Measurements from ENCODE around the gene RNF180.
A peak's percentile ranks its signal among the peaks of the same experiment; 100 is the strongest.

RNF180 gene, protein sequence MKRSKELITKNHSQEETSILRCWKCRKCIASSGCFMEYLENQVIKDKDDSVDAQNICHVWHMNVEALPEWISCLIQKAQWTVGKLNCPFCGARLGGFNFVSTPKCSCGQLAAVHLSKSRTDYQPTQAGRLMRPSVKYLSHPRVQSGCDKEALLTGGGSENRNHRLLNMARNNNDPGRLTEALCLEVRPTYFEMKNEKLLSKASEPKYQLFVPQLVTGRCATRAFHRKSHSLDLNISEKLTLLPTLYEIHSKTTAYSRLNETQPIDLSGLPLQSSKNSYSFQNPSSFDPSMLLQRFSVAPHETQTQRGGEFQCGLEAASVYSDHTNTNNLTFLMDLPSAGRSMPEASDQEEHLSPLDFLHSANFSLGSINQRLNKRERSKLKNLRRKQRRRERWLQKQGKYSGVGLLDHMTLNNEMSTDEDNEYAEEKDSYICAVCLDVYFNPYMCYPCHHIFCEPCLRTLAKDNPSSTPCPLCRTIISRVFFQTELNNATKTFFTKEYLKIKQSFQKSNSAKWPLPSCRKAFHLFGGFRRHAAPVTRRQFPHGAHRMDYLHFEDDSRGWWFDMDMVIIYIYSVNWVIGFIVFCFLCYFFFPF

DNA sequence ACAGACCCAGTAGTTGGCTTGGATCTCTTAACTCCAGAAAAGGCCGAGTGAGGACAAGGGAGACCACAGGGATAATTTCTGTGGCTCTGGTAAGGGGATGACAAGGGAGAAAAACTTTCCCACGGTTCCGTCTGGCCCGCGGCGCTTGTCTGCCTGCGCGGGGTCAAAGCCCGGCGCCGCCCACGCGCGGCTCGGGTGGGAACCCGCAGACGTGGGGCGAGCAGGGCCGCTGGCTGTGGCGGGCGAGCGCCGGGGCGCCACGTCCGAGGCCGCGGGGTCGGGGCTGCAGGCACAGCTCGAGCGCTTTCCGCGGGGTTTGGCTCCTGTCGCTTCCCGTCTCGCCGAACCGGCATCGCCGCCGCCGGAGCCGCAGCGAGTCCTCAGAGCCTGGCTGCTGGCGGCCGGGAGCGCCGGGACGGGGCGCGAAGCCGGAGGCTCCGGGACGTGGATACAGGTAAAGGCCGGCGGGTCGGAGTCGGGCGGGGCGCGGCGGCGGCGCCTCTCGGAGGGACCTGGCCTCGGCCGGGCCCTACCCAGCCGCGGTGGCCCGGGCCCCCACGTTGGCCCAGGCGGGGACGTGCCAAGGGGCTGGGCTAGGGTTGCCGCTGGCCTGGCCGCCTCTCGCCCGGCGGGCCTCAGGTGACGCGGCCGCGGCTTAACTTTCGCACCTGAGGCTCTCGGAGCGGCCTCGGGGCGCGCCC is at the start of gene RNF180:
RNF180 (plus strand) TSS at position 344 of the 701 bp plus-strand sequence. CDS start 34,965 bp downstream, outside the sequence.
- peak in 1 of 2 donors; percentile 29 for DNase-seq

DNA sequence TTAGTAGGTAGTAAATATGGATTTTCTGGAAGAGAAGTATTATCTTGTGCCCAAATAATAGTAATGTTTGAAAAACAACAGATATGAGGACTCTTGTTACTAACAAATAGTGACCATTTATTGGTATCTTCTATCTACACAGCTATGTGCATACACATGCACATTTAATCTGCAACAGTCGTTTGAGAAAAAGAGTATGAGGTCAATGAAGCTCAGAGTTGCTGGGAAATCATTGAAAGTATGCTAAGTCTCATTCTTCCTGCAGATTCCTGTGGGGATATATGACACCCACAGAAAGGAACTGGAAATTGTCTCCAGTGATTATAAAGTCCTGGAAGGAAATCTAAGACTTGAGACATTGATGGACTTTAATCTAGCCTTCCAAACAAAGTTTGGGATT is 40.1 kb upstream of the RNF180 start:
- no peak for DNase-seq

DNA sequence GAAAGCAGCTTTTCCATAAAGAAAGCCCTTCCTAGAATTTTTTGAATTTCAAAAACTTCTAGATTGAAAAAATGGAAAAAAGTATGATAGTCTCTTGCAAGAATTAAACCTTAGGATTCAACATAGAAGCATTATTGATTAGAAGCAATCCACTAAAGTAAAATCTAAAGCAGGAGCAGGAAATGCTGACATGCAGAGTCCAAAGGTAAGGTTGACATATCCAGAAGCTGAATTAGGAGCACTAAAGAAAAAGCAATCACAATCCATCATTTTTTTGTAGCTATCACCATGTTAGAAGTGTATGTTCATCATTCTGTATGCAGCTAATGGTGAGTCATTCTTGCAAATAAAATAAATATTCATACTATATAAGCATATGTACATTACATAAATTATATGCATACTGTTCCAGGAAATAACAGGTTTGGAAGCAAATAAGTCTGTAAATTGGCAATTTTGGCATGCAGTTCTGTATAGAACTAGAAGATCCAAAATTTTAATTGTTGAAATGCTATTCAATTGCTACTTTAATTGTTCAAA is 39.4 kb upstream of the RNF180 start:
- no peak for DNase-seq

DNA sequence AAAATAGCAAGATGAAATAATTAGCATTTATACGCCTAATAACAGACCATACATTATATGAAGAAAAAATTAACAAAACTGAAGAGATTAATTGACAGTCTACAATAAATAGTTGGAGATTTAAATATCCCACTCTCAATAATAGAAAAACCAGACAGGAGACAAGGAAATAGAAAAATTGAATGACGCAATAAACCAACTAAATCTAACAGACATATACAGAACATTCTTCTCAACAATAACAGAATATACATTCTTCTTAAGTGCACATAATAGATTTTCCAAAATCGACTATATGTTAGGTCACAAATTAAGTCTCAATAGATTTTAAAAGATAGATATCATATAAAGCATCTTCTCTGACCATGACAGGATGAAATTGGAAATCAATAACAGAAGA is 25.6 kb upstream of the RNF180 start:
- DNase-seq: no peak

DNA sequence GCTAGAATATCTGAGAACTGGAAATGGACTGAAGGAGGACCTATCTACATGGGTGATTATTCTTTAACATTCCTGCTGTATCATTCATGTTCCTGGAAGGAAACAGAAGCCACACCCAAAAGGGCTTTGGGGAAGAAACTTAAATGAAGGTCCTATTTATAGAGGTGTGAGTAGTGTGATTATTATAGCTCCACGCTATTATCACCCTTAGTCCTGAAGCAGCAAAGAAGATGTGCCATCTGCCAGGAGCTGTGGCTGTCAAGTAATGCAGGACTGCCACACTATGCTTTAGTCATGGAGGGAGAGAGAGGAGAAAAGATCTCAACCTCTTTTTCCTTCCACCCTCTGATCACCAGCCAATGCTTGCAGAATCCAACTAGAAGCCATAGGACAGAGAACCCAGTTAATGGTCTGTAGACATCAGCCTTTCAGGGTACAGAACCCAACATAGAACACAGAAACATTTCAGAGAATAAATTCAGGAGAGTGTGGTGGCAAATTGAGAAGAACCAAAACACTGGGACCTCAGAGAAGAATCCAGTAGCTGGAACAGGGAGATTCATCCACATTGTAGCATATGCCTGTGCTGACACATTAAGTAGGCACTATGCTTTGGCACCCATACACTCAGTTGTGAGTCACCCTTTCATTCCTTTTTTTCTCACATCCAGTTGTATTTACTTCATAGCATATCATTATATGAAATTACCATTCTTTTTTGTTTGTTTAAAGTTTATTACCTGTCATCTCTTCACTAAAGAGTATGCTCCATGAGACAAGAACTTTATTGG is 21.0 kb upstream of the RNF180 start:
- DNase-seq: no peak

DNA sequence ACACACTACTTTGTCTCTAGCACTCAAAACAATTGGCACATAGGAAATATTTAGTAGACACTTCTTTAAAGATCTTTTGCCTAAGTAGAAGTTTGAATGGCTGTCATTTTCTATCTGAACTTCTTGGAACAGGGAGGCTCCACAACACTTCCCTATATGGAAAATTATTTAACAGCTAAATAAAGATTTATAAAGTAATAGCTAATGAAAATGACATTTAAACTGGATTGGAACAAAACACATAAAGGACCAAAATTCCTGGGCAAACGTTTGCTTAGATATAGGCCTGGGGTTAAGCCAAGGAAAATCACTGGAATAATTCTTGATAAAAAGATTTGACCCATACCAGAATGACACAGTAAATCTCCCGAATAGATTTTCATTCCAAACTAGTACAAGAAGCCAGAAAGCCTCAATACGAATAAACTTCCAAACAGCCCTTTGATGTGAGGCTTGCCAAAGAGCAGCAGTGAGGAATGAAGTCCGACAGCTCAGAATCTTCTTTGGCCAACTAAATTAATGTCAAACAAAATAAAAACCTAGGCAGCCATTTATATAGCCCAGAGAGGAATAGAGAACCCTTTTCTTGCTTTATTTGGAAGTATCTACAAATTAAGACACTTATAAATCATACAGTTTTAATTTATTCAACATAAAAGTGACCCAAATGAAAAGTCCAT is 20.3 kb upstream of the RNF180 start:
- no peak for DNase-seq

DNA sequence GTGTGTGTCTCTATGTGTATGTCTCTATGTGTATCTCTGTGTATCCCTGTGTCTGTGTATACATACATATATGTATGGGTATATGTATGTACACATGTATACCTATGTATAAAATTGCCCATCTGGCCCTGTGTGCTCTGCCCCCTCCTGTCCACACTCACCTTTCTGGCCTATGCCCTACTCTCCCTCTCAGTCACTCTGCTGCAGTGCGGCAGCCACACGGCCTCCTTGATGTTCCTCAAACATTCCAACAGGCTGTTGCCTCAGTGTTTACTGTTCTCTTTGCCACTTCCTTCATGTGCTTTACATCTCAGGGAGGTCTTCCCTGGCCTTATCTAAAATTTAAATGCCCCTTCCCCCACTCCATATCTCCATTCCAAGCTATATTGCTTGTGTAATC is 18.3 kb upstream of the RNF180 start:
- DNase-seq: no peak

DNA sequence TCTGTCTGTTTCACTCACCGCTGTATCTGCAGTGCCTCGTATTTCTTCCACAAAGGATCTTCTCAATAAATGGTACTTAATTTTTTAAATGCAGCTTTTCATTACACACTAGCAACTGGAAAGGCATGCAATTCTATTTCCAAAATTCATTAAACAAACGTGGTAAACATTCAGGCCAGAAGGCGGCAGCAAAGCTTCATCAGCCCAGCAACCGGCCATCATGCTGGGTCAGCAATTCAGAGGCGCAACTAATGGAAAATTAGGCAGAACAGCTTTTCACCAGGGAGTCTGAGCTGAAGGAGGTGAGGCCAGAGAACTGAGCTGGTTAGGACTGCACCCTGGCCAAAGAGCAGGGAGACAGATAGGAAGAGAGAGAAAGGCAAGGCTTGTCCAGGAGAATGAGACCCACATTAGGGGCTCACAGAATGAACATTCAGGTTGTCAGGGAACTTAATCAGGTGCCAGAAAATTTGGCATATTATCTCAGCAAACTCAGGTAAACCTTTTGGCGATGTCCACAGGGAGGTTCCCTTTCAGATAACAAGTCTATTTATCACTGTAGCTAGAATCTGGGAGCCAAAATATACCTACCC is 17.7 kb upstream of the RNF180 start:
- peak; percentile 39 to 46 for DNase-seq

DNA sequence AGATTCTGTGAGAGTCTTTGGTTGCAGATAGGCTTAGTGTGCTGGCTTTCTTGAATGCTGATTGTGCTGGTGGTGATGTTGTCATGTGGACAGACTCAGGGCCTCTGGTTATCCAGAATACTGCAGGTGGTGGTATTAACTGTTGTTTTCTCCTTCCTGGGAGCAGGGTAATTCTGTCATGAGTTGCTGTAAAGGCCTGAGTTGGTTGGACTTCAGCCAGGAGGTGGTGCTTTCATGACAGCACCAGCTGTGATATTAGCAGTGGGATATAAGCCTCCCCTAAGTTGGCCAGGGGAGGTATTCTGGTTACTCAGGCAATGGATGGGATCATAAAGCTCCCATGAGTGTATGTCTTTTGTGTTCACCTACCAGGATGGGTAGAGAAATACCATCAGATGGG is 16.4 kb upstream of the RNF180 start:
- no peak for DNase-seq

DNA sequence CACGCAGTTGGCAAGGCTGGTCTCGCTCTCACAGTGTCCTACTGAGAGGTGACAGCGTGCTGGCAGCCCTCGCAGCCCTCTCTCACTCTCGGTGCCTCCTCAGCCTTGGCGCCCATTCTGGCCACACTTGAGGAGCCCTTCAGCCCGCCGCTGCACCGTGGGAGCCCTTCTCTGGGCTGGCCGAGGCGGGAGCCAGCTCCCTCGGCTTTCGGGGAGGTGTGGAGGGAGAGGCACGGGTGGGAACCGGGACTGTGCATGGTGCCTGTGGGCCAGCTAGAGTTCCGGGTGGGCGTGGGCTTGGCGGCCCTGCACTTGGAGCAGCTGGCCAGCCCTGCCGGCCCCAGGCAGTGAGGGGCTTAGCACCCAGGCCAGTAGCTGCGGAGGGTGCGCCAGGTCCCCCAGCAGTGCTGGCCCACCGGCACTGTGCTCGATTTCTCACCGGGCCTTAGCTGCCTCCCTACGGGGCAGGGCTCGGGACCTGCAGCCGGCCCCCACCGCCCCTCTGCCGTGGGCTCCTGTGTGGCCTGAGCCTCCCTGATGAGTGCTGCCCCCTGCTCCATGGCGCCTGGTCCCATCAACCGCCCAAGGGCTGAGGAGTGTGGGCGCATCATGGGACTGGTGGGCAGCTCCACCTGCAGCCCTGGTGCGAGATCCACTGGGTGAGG is 15.7 kb upstream of the RNF180 start:
- DNase-seq: no peak

DNA sequence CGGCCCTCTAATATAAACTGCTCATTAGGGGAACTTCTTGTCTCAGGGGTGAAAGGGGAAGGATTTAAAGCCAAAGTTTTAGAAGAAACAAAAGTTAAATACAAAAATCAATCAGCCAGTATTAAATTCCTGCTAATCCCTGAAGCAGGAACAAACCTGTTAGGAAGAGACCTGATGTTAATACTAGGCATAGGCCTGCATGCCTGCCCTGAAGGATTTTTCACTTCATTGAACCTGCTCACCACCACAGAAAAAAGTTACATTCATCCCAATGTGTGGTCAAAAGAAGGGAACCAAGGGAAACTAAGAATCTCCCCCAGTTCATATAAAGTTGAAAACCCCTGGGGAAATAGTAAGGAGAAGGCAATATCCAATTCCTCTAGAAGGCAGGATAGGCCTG is 9.4 kb upstream of the RNF180 start:
- no peak for DNase-seq

DNA sequence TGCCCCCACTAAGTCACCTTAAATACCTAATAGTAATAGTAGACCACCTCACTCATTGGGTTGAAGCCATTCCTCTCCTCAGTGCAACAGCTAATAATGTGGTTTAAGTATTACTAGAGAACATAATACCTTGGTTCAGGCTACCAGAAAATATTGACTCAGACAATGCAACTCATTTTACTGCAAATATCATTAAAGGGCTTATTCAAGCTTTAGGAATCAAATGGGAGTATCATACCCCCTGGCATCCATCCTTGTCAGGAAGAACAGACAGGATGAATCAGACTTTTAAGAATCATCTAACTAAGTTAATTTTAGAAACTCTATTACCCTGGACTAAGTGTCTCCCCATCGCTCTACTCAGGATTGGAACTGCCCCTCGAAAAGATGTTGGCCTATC is 6.8 kb upstream of the RNF180 start:
- no peak for DNase-seq

DNA sequence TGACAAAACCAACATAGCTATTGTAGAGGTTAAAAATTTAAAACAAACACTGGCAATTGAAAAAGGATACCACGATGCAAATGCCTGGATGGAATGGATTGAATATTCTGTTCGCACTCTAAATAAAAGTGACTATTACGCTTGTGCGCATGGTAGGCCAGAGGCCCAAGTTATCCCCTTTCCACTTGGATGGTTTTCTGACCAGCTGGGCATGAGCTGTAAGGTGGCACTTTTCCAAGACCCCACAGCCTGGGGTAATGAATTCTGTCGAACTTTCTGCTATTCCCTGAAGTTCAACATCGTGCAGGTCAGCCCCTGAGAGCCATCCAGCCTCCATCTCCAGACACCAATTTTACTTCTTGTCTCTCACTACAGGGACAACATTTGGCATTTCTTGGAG is 5.4 kb upstream of the RNF180 start:
- DNase-seq: no peak

DNA sequence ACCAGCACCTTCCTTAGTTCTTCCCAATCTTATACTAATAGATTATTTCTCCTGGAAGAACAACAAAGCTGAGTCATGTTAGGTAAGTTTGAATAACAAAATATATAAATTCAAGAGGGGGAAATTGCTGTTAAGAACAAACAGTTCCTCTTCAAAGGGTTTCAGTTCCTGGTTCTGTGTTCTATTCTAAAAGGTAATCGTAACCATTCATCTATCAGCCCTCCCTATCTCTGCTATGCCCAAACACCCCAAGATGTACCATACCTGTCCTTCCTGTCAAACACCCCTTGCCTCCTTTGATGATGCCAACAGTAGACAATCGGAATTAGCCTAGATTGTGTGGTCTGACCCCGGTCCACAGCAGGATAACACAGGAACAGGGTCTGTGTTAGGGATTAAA is 4.2 kb upstream of the RNF180 start:
- DNase-seq: no peak

DNA sequence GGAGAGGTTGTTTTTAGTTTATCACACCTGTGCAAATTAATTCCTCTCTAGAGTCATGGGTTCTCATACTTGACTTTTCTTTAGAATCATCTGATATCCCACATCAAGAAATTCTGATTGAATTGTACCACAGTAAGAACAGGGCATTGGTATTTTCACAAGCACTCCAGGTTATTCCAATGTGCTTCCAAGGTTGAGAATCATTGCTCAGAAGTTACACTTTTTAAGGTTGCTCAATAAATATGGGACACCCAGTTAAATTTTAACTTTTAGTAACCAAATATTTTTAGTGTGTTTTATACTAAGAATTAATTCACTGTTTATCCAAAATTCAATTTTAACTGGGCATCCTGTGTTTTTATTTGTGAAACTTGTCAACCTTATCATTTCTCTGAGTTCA is 2.5 kb upstream of the RNF180 start:
- DNase-seq: no peak

DNA sequence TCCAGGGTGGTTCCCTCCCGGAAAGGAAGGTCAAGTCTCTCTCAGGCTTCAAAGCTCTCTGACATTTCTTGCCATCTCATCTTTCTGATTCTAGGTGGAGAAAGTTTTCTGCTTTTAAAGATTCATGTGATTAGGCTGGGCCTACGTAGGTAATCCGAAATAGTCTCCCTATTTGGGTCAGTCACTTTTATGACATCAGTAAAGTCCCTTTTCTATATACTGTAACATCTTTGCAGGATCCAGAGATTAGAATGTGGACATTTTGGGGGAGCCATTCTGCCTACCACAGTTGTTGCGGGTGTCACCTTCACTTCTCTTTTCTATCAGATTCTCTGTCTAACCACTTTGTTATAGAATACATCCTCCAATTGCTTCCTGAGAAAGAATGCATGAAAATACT is 1.9 kb upstream of the RNF180 start:
- no peak for DNase-seq

DNA sequence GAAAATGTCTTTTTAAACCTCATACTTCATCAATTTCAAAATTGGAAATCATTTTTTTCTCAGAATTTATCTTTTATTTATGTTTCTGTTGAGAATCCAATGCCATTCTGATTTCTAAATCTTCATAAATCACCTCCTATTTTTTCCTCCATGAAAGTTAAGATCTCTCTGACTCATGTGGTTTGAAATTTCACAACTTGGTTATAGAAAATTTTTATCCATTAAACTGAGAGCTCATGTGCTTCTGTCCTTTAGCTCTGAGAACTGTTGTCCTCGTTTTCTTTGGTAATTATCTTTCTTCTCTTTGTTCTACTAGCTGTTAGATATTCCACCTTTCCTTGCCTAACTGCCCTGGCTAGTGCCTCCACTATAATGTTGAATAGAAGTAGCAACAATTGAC is 1.5 kb upstream of the RNF180 start:
- DNase-seq: no peak

DNA sequence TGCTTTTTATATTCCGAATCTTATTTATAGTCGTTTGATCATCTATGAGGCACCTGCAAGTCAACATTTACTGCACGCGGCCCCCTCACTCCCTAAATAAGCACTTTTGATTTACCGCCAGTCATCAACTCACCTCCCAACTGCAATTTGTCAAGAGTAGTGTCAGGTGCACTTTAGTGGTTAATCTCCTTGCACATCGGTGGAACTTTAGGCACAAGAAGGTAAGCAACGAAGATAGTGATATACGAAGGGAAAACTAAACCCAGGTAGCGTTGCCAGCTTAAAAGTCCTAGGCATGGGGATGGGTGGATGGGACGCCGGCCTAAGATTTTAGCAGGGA is 513 bp upstream of the RNF180 start:
- DNase-seq: no peak

DNA sequence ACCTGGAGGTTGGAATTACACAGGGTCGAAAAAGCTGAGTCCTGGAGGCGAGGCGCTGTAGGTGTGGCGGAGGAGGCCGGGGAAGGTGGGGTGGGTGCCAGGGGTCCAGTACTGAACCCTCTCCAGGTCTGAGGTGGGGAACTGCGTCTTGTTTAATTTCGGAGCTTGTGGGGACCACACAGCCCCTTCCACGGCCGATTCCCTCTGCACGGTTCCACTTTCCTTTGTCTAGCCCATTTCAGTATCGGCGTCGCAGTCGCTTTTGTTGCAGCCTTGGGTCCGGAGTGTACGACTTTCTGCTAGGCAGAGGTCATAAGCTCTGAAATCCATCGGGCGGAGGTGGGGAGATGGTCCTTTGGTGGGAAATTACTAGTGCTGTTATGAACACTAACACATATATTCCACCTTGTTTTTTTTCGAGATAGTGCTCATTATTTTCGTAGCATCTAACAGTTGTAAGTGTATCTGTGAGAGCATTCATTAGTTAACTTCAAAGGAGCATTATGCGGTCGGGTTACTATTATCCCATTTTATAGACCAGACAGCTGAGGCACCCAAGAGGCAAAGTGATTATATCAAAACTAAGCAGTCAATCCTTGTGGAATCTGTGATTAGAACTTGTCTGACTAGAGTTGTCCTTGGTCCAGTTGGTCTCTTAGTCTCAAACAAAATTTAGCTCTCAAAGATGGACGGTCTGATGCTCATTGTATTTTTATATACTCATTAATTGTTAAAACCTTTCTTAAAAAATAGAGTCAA is 737 bp downstream of the RNF180 start:
- peak in 1 of 2 donors; percentile 4 for DNase-seq

DNA sequence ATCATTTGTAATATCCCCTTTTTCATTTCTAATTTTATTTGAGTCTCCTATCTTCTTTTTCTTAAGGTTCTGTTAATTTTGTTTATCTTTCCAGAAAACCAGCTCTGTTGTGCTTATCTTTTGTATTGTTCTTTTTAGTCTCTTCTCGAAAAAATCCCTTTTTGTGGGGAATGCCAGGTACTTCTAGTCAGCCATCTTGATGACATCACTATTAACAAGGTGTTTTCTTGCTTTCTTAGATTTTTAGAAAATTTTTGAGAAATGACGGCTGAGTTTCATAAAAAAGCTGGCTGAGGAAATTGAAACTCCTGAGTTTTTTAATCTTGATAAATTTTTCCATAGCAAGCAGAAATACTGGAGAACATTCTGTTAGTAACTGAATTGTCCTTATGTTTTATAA is 10.7 kb downstream of the RNF180 start:
- DNase-seq: no peak
